Neural cell (in vitro differentiated cells): ENCODE data around the gene RAP1GAP2. TPM values are rescaled to one million over a fixed set of nuclear protein-coding genes. Genes with fewer than 3 reads are reported as not detected.

Experiments used
- H2AFZ ChIP-seq: fragments of 200-600, 300-800 bp; sonication (generic), shearing (Covaris generic); 2 replicates; pipeline ENCODE4 v1.6.0; 2014; ENCODE audit warnings: low read depth, mild to moderate bottlenecking, antibody characterized with exemption, low read length, moderate library complexity
- H3F3A ChIP-seq: fragments of 200-600 bp; shearing (Covaris generic); 2 replicates; pipeline ENCODE4 v1.6.1; 2016; ENCODE audit warnings: mild to moderate bottlenecking, moderate library complexity, mixed read lengths, antibody characterized with exemption, low read length; ENCODE audit not compliant: insufficient read depth, poor library complexity, severe bottlenecking
- H3K27ac ChIP-seq: fragments of 200-600, 300-800 bp; sonication (generic), shearing (Covaris generic); 2 replicates; pipeline ENCODE4 v1.5.1; 2014; ENCODE audit warnings: mild to moderate bottlenecking, low read length, moderate library complexity
- H3K27me3 ChIP-seq: fragments of 300-800, 200-600 bp; sonication (generic), shearing (Covaris generic); 2 replicates; pipeline ENCODE4 v1.6.0; 2014; ENCODE audit warnings: mild to moderate bottlenecking, low read depth, low read length, moderate library complexity; ENCODE audit not compliant: insufficient read depth
- H3K36me3 ChIP-seq: fragments of 300-800, 200-600 bp; sonication (generic), shearing (Covaris generic); 2 replicates; pipeline ENCODE4 v1.5.1; 2014; ENCODE audit warnings: mild to moderate bottlenecking, antibody characterized with exemption, low read length, moderate library complexity; ENCODE audit not compliant: insufficient read depth
- H3K4me2 ChIP-seq: fragments of 300-800, 200-600 bp; sonication (generic), shearing (Covaris generic); 2 replicates; pipeline ENCODE4 v1.6.0; 2014; ENCODE audit warnings: mild to moderate bottlenecking, low read length
- H3K4me3 ChIP-seq: fragments of 300-800, 200-600 bp; sonication (generic), shearing (Covaris generic); 2 replicates; pipeline ENCODE4 v1.5.1; 2014; ENCODE audit warnings: mild to moderate bottlenecking, low read length, moderate library complexity
- H3K79me2 ChIP-seq: fragments of 200-600 bp; shearing (Covaris generic); replicated peaks from 2 replicates; pipeline ENCODE4 v1.6.0; 2014; ENCODE audit warnings: mild to moderate bottlenecking, low read length, moderate library complexity; ENCODE audit not compliant: insufficient read depth
- H3K9ac ChIP-seq: fragments of 300-800, 200-600 bp; sonication (generic), shearing (Covaris generic); 2 replicates; pipeline ENCODE4 v1.6.1; 2016; ENCODE audit warnings: mild to moderate bottlenecking, low read length, mixed read lengths
- H3K9me2 ChIP-seq: fragments of 200-600 bp; shearing (Covaris generic); 2 replicates; pipeline ENCODE4 v1.6.1; 2016; ENCODE audit warnings: mild to moderate bottlenecking, low read length, mixed read lengths; ENCODE audit not compliant: insufficient read depth
- H3K9me3 ChIP-seq: fragments of 200-600, 300-800 bp; sonication (generic), shearing (Covaris generic); 2 replicates; pipeline ENCODE4 v1.6.1; 2016; ENCODE audit warnings: mild to moderate bottlenecking, mixed run types, low read length, moderate library complexity, mixed read lengths
- H4K20me1 ChIP-seq: fragments of 200-600 bp; shearing (Covaris generic); 2 replicates; pipeline ENCODE4 v1.6.1; 2016; ENCODE audit warnings: mild to moderate bottlenecking, mixed run types; ENCODE audit not compliant: insufficient read depth
- CTCF ChIP-seq: fragments of 450-650 bp; IDR thresholded peaks from 2 replicates; pipeline ENCODE4 v1.5.1; 2014; ENCODE audit warnings: antibody characterized with exemption, mild to moderate bottlenecking, moderate library complexity; ENCODE audit not compliant: poor library complexity, severe bottlenecking
- EP300 ChIP-seq: fragments of 450-650 bp; conservative IDR thresholded peaks from 2 replicates; pipeline ENCODE4 v1.6.1; 2014; ENCODE audit warnings: antibody characterized with exemption, mild to moderate bottlenecking, moderate library complexity; ENCODE audit not compliant: poor library complexity, severe bottlenecking
- EZH2 ChIP-seq: fragments of 200-600, 300-800 bp; shearing (Covaris generic), sonication (generic); IDR thresholded peaks from 2 replicates; pipeline ENCODE4 v1.6.1; 2014; ENCODE audit warnings: antibody characterized with exemption, low read length, borderline replicate concordance, mild to moderate bottlenecking; ENCODE audit not compliant: insufficient read depth, poor library complexity, severe bottlenecking
- MXI1 ChIP-seq: fragments of 450-650 bp; conservative IDR thresholded peaks from 2 replicates; pipeline ENCODE4 v1.6.1; 2014; ENCODE audit warnings: antibody characterized with exemption, mild to moderate bottlenecking; ENCODE audit not compliant: poor library complexity, severe bottlenecking
- POLR2AphosphoS5 ChIP-seq: IDR thresholded peaks from 2 replicates; pipeline ENCODE4 v1.6.1; 2012
- RAD21 ChIP-seq: fragments of 450-650 bp; conservative IDR thresholded peaks from 2 replicates; pipeline ENCODE4 v1.6.1; 2014; ENCODE audit warnings: antibody characterized with exemption, mild to moderate bottlenecking, moderate library complexity
- REST ChIP-seq: IDR thresholded peaks from 2 replicates; pipeline ENCODE4 v1.6.1; 2012; ENCODE audit warnings: borderline replicate concordance
- SMC3 ChIP-seq: fragments of 450-650 bp; conservative IDR thresholded peaks from 2 replicates; pipeline ENCODE4 v1.6.1; 2014; ENCODE audit warnings: antibody characterized with exemption, mild to moderate bottlenecking, moderate library complexity; ENCODE audit not compliant: poor library complexity
- TAF1 ChIP-seq: IDR thresholded peaks from 2 replicates; pipeline ENCODE4 v1.6.1; 2012; ENCODE audit warnings: low read depth
- polyA plus RNA-seq: library from polyadenylated mRNA; depleted of rRNA; stranded (reverse); fragments of >200 nt; gene quantifications from 2 replicates; pipeline ENCODE4 v1.2.3, GENCODE V29; 2014

The RAP1GAP2 gene
- polyA plus RNA-seq, 1 donor from 2014 or later, result 14.8 TPM

- no peaks in the 10 kb centered on the region for H3K9me3 ChIP-seq
- H3K36me3 ChIP-seq, result no peaks in the 10 kb centered on the region
- H3K27me3 ChIP-seq, result no peaks in the 10 kb centered on the region
- TF ChIP-seq EZH2, result no peak
- no peak for TF ChIP-seq RAD21
- TF ChIP-seq REST, result no peak
- no peak for TF ChIP-seq TAF1
- TF ChIP-seq EP300, result no peak
- TF ChIP-seq POLR2AphosphoS5, result no peak
- no peak for TF ChIP-seq MXI1
- no peak for TF ChIP-seq SMC3
- no peak for TF ChIP-seq CTCF
- H3F3A ChIP-seq, result no peaks in the 10 kb centered on the region
- no peak overlapping the region for H3K4me3 ChIP-seq
- H2AFZ ChIP-seq, result no peak overlapping the region
- no peak overlapping the region for H3K27ac ChIP-seq
- H3K79me2 ChIP-seq, result no peaks in the 10 kb centered on the region
- no peak overlapping the region for H3K4me2 ChIP-seq
- H4K20me1 ChIP-seq, result no peaks in the 10 kb centered on the region
- H3K9ac ChIP-seq, result no peak overlapping the region
- H3K9me2 ChIP-seq, result no peaks in the 10 kb centered on the region
These were observed 213.2 kb downstream of the RAP1GAP2 start for GRCh38 chr17:3009411-3009920.

GRCh38 chr17:3011891-3012290 lies 215.7 kb downstream of the RAP1GAP2 start:
- Histone ChIP-seq H3K27ac (no peak overlapping the region), H3K79me2 (no peaks in the 10 kb centered on the region), H4K20me1 (no peaks in the 10 kb centered on the region), H3K9ac (no peak overlapping the region), H3F3A (no peaks in the 10 kb centered on the region), H3K9me3 (no peaks in the 10 kb centered on the region), H3K4me3 (no peak overlapping the region), H3K9me2 (no peaks in the 10 kb centered on the region), H3K4me2 (no peak overlapping the region), H3K27me3 (no peaks in the 10 kb centered on the region), H2AFZ (no peak overlapping the region), H3K36me3 (no peaks in the 10 kb centered on the region)
- TF ChIP-seq MXI1, result no peak
- no peak for TF ChIP-seq RAD21
- no peak for TF ChIP-seq POLR2AphosphoS5
- no peak for TF ChIP-seq REST
- no peak for TF ChIP-seq SMC3
- no peak for TF ChIP-seq CTCF
- no peak for TF ChIP-seq EP300
- no peak for TF ChIP-seq TAF1
- no peak for TF ChIP-seq EZH2
